OCI-LY3 (cell line): ENCODE data around the gene LRRC10.

Experiments used
- CTCF ChIP-seq: fragments of 200-600, 300-600 bp; sonication (generic); IDR thresholded peaks from 2 replicates; pipeline ENCODE4 v1.5.1; 2014; ENCODE audit warnings: antibody characterized with exemption, low read length, low read depth
- EZH2phosphoT487 ChIP-seq: fragments of 200-600 bp; shearing (Covaris generic); IDR thresholded peaks from 2 replicates; pipeline ENCODE4 v1.6.1; 2018; ENCODE audit warnings: antibody characterized with exemption, mixed run types, low read depth

GRCh38 chr12:69645031-69645430, 34.3 kb upstream of the LRRC10 start:
- TF ChIP-seq CTCF (no peak), EZH2phosphoT487 (no peak)
